Sigmoid colon (tissue), 4 donors: ENCODE data around the gene USH1G.

Experiments
- CTCF ChIP-seq, 4 experiments: fragments of 450-650 bp in 3 of 4; fragments of 200-600 bp in 1 of 4; IDR thresholded peaks; one replicate each; pipeline ENCODE4 v1.5.1; 2016 to 2019; ENCODE audit warnings: antibody characterized with exemption in 4 of 4, mild to moderate bottlenecking in 3 of 4, moderate library complexity in 2 of 4
- EP300 ChIP-seq, 4 donors: sonication (generic); formaldehyde crosslinking; IDR thresholded peaks; one replicate each; pipeline ENCODE4 v1.6.1; 2017; ENCODE audit warnings: antibody characterized with exemption in 4 of 4
- POLR2A ChIP-seq, 2 donors: fragments of 450-650 bp; IDR thresholded peaks; one replicate each; pipeline ENCODE4 v1.6.1; 2016; ENCODE audit warnings: antibody characterized with exemption in 2 of 2, mild to moderate bottlenecking in 2 of 2, moderate library complexity in 2 of 2
- POLR2AphosphoS5 ChIP-seq, 4 donors: sonication (generic); formaldehyde crosslinking; IDR thresholded peaks; one replicate each; pipeline ENCODE4 v1.6.1; 2017; ENCODE audit warnings: antibody characterized with exemption in 4 of 4

GRCh38 chr17:74883241-74883745 lies 39.8 kb downstream of the USH1G start:
- TF ChIP-seq POLR2A (IDR thresholded peaks at IDR 0.05) (no peak), CTCF (IDR thresholded peaks at IDR 0.05) (no peak), POLR2AphosphoS5 (IDR thresholded peaks at IDR 0.05) (no peak), EP300 (IDR thresholded peaks at IDR 0.05) (no peak)
